Right lung (tissue), 5 donors: ENCODE results near the gene MTG1. TPM values are rescaled to one million over a fixed set of nuclear protein-coding genes. Genes with fewer than 3 reads are reported as not detected.
"Not testable (repeated sequence)": the region's sequence is repeated elsewhere in the genome, so short reads cannot be mapped to it uniquely, and the experiment has no call there.

Experiments used
- DNase-seq, 2 donors: peaks; one replicate each; pipeline ENCODE4 v3.0.0-alpha.2; 2013
- polyA plus RNA-seq, 5 donors: library from polyadenylated mRNA; unstranded; fragments of 120-200 nt; gene quantifications; one replicate each; pipeline versions ENCODE4 v1.2.1 to v1.2.3, GENCODE V29; 2013; ENCODE audit warnings: inconsistent platforms in 1 of 5, low replicate concordance in 1 of 5; ENCODE audit not compliant: insufficient read length in 5 of 5, insufficient read depth in 1 of 5

MTG1 gene
- polyA plus RNA-seq, 5 donors: 51.1 to 71.4 (median 62.9) TPM

GRCh38 chr10:133462512-133463305, 68.8 kb downstream of the MTG1 start:
- DNase-seq: no peak

GRCh38 chr10:133464582-133465031, 70.7 kb downstream of the MTG1 start:
- DNase-seq: no peak

GRCh38 chr10:133465191-133465949, 71.4 kb downstream of the MTG1 start:
- DNase-seq: no peak

- no peak for DNase-seq
Observed at GRCh38 chr10:133465950-133466474, 72.1 kb downstream of the MTG1 start.

GRCh38 chr10:133466683-133467275, 72.8 kb downstream of the MTG1 start:
- DNase-seq: no peak

GRCh38 chr10:133467286-133467911, 73.4 kb downstream of the MTG1 start:
- no peak for DNase-seq

- not testable (repeated sequence) for DNase-seq
Observed at GRCh38 chr10:133469205-133469604, 75.2 kb downstream of the MTG1 start.

GRCh38 chr10:133471300-133472109, 77.5 kb downstream of the MTG1 start:
- DNase-seq: no peak

Other genes starting within 250 kb of the MTG1 start
- gene KNDC1, start 233.9 kb upstream of the MTG1 start, polyA plus RNA-seq: 1 to 10 TPM; 2.5 to 4.9 (median 4.3) TPM
- gene UTF1, start 163.9 kb upstream of the MTG1 start, polyA plus RNA-seq: under 1 TPM in 1 of 5 donors, not detected in 4; 0.09 TPM
- under 1 TPM; 0.09 to 0.32 (median 0.21) TPM for gene VENTX, start 156.3 kb upstream of the MTG1 start, polyA plus RNA-seq
- gene ADAM8, start 117.3 kb upstream of the MTG1 start, polyA plus RNA-seq: 1 to 10 TPM; 2.0 to 4.4 (median 2.6) TPM
- gene TUBGCP2, start 85.3 kb upstream of the MTG1 start, polyA plus RNA-seq: 10 to 100 TPM; 45.4 to 60.0 (median 54.9) TPM
- gene ZNF511, start 85.2 kb upstream of the MTG1 start, polyA plus RNA-seq: 10 to 100 TPM; 39.1 to 55.9 (median 41.4) TPM
- gene CALY, start 57.3 kb upstream of the MTG1 start, polyA plus RNA-seq: under 1 TPM in 3 of 5 donors, not detected in 2; 0.29 to 0.31 (median 0.31) TPM
- gene PRAP1, start 46.8 kb upstream of the MTG1 start, polyA plus RNA-seq: under 1 TPM in 4 of 5 donors, not detected in 1; 0.29 to 0.74 (median 0.61) TPM
- 10 to 100 TPM in 2 of 5 donors, 1 to 10 TPM in 3; 6.7 to 13.9 (median 8.1) TPM for gene FUOM, start 36.1 kb upstream of the MTG1 start, polyA plus RNA-seq
- 10 to 100 TPM; 66.9 to 92.0 (median 73.4) TPM for gene ECHS1, start 20.8 kb upstream of the MTG1 start, polyA plus RNA-seq
- 1 to 10 TPM; 3.7 to 8.5 (median 5.7) TPM for gene PAOX, start 14.9 kb upstream of the MTG1 start, polyA plus RNA-seq
- 1 to 10 TPM; 2.6 to 6.6 (median 3.1) TPM for gene SPRN, start 30.5 kb downstream of the MTG1 start, polyA plus RNA-seq
- 1 to 10 TPM; 1.3 to 3.5 (median 2.3) TPM for gene SCART1, start 59.8 kb downstream of the MTG1 start, polyA plus RNA-seq
- gene CYP2E1, start 133.2 kb downstream of the MTG1 start, polyA plus RNA-seq: 1 to 10 TPM; 1.3 to 2.2 (median 2.0) TPM
- gene SYCE1, start 171.4 kb downstream of the MTG1 start, polyA plus RNA-seq: under 1 TPM in 4 of 5 donors, not detected in 1; 0.09 to 0.28 (median 0.20) TPM
- not detected for gene FRG2B, start 232.6 kb downstream of the MTG1 start, polyA plus RNA-seq